DND-41 (cell line): ENCODE results near the gene HMGN3.

Experiments used
- CTCF ChIP-seq: IDR thresholded peaks from 2 replicates; pipeline ENCODE4 v1.5.1; 2012; ENCODE audit warnings: borderline replicate concordance, low read length, moderate library complexity, mild to moderate bottlenecking; ENCODE audit not compliant: poor library complexity, severe bottlenecking; ENCODE audit errors: extremely low read depth
- EZH2 ChIP-seq: IDR thresholded peaks from 3 replicates; pipeline ENCODE4 v1.6.1; 2012; ENCODE audit warnings: borderline replicate concordance, low read depth, mild to moderate bottlenecking, moderate library complexity, low read length, inconsistent platforms; ENCODE audit not compliant: severe bottlenecking

DNA sequence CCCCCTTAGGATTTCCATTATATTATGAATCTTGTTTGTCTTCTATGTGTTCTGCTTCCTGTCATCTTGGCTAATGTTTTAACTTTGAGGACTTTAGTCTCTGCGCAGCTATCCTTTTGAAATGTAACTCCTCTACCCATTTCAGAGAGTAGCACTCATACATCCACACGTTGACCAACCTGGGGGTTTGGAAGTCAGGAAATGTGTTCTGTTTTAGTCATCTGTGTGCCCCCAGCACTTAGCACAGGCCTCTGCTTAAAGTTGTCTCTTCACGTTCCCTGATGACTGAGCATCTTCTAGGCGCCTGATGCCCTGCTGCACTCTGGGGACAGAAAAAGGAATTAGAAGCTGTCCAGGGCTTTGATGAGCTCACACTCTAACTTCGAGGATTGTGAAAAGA is 47.9 kb downstream of the HMGN3 start:
- TF ChIP-seq CTCF (no peak), EZH2 (no peak)
